Duodenal mucosa (tissue), 2 donors: ENCODE results near the gene MEGF8.
A peak's percentile ranks its signal among the peaks of the same experiment; 100 is the strongest.

Experiments
- H3K27ac ChIP-seq: one replicate; pipeline ENCODE4 v1.7.0; 2013; ENCODE audit warnings: low read depth, low read length
- H3K27me3 ChIP-seq, 2 donors: one replicate each; pipeline ENCODE4 v1.7.0; 2013; ENCODE audit warnings: low read length in 2 of 2, control low read depth in 1 of 2; ENCODE audit not compliant: insufficient read depth in 2 of 2, control insufficient read depth in 1 of 2
- H3K36me3 ChIP-seq, 2 donors: one replicate each; pipeline ENCODE4 v1.7.0; 2013; ENCODE audit warnings: low read length in 2 of 2, control low read depth in 1 of 2; ENCODE audit not compliant: insufficient read depth in 2 of 2, control insufficient read depth in 1 of 2
- H3K4me1 ChIP-seq, 2 donors: one replicate each; pipeline ENCODE4 v1.7.0; 2013; ENCODE audit warnings: low read length in 2 of 2, control low read depth in 1 of 2; ENCODE audit not compliant: insufficient read depth in 2 of 2, control insufficient read depth in 1 of 2
- H3K4me3 ChIP-seq, 2 donors: one replicate each; pipeline ENCODE4 v1.7.0; 2013; ENCODE audit warnings: low read length in 2 of 2, low read depth in 1 of 2
- H3K9ac ChIP-seq, 2 donors: one replicate each; pipeline ENCODE4 v1.7.0; 2013; ENCODE audit warnings: low read length in 2 of 2, low read depth in 1 of 2
- H3K9me3 ChIP-seq, 2 donors: one replicate each; pipeline ENCODE4 v1.7.0; 2013; ENCODE audit warnings: low read length in 2 of 2, control low read depth in 1 of 2; ENCODE audit not compliant: control insufficient read depth in 1 of 2

The MEGF8 gene

GRCh38 chr19:42397263-42398166 is 72.1 kb downstream of the MEGF8 start:
- Histone ChIP-seq H3K4me3 (peak overlapping the region; percentile 79 to 92), H3K9me3 (no peaks in the 10 kb centered on the region), H3K27ac (no peak overlapping the region), H3K27me3 (no peaks in the 10 kb centered on the region), H3K36me3 (no peaks in the 10 kb centered on the region), H3K4me1 (peaks cover 8 to 21% of the 10 kb centered on the region in 2 donors), H3K9ac (peak overlapping the region; percentile 86 to 90)

DNA sequence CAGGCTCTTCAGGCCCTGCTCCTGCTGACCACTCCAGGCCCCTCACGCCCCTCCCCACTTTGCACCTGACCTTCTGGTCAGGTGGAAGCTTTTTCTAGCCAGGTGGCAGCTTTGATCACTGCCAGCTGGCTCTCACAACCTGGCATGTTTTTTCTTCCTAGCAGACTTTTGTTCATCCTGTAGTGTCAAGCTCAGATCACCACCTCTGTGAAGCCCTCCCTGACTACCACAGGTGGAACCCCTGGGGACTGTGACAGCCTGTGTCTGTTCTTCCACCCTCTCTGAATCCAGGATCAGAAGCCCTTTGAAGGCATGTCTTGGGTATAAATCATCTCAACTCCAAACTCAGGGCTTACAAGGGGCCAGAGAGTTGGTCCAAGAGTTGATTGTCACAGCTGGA is 75.0 kb downstream of the MEGF8 start:
- H3K4me1 ChIP-seq, result peaks cover 8 to 21% of the 10 kb centered on the region in 2 donors
- no peaks in the 10 kb centered on the region for H3K9me3 ChIP-seq
- no peaks in the 10 kb centered on the region for H3K36me3 ChIP-seq
- no peak overlapping the region for H3K9ac ChIP-seq
- no peak overlapping the region for H3K4me3 ChIP-seq
- no peak overlapping the region for H3K27ac ChIP-seq
- H3K27me3 ChIP-seq, result no peaks in the 10 kb centered on the region

DNA sequence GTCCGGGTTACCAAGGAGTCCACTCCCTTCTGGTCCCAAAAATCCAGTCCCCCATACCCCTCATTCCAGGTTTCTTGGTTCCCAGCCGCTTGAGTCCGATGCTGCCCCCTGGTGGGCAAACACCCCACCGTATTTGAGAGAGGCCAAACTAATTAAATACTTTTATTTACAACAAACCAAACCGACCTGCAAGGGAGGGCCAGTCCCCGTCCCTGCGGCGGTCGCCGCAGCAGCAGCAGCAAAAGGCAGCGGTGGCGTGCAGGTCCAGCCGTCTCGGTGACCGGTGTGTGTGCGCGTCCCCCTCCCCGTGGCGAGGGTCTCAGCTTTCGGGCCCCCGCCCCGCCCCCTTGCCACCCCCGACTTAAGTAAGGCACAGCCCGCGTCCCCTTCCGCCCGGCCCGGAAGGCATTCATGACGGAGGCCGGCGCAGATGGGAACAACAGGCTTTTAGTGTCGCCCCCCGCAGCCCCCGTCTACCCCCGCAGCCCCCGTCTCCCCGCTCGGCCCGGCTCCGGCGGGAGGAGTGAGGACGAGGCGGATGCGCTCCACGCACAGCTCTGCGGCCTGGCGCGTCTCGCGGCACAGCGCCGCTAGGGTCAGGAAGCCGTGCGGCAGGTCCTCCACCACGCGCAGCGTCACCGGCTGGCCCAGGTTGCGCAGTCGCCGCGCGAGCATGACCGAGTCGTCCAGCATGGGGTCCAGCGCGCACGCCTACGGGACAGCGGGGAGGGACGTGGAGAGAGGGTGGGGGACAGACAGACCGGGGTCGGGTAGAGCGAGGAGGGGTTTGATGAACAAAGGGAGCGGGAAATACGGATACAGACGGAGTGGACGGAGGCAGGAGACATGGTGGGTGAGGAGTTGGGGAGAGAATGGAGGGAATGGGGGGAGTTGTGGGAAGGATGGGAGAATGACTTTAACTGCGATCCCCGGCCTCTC is 76.2 kb downstream of the MEGF8 start:
- Histone ChIP-seq H3K9me3 (no peaks in the 10 kb centered on the region), H3K9ac (peak overlapping the region; percentile 33 to 54), H3K27me3 (no peaks in the 10 kb centered on the region), H3K27ac (no peak overlapping the region), H3K4me1 (peaks cover 8 to 16% of the 10 kb centered on the region in 2 donors), H3K36me3 (peaks cover 0 to 1% of the 10 kb centered on the region in 2 donors), H3K4me3 (peak overlapping the region; percentile 56 to 68)

GRCh38 chr19:42402376-42403116 is 77.1 kb downstream of the MEGF8 start:
- peaks cover 4 to 10% of the 10 kb centered on the region in 2 donors for H3K4me1 ChIP-seq
- H3K36me3 ChIP-seq, result peaks cover 0 to 7% of the 10 kb centered on the region in 2 donors
- no peak overlapping the region for H3K27ac ChIP-seq
- H3K4me3 ChIP-seq, result peak overlapping the region; percentile 56 to 68
- H3K27me3 ChIP-seq, result no peaks in the 10 kb centered on the region
- no peaks in the 10 kb centered on the region for H3K9me3 ChIP-seq
- H3K9ac ChIP-seq, result no peak overlapping the region

- H3K36me3 ChIP-seq, result peaks cover 0 to 14% of the 10 kb centered on the region in 2 donors
- no peak overlapping the region for H3K4me3 ChIP-seq
- no peaks in the 10 kb centered on the region for H3K27me3 ChIP-seq
- H3K9ac ChIP-seq, result no peak overlapping the region
- H3K9me3 ChIP-seq, result no peaks in the 10 kb centered on the region
- H3K27ac ChIP-seq, result no peak overlapping the region
- peaks cover 0 to 5% of the 10 kb centered on the region in 2 donors for H3K4me1 ChIP-seq
These were observed 78.2 kb downstream of the MEGF8 start for GRCh38 chr19:42403586-42403985.

GRCh38 chr19:42406111-42406510 is 80.7 kb downstream of the MEGF8 start:
- H3K9ac ChIP-seq, result no peak overlapping the region
- no peaks in the 10 kb centered on the region for H3K9me3 ChIP-seq
- no peak overlapping the region for H3K4me3 ChIP-seq
- peaks cover 4 to 5% of the 10 kb centered on the region in 2 donors for H3K4me1 ChIP-seq
- H3K36me3 ChIP-seq, result peaks cover 0 to 14% of the 10 kb centered on the region in 2 donors
- no peaks in the 10 kb centered on the region for H3K27me3 ChIP-seq
- no peak overlapping the region for H3K27ac ChIP-seq

GRCh38 chr19:42407085-42407815 is 81.8 kb downstream of the MEGF8 start:
- no peak overlapping the region for H3K4me3 ChIP-seq
- peaks cover 0 to 14% of the 10 kb centered on the region in 2 donors for H3K36me3 ChIP-seq
- no peaks in the 10 kb centered on the region for H3K27me3 ChIP-seq
- no peak overlapping the region for H3K9ac ChIP-seq
- H3K27ac ChIP-seq, result no peak overlapping the region
- H3K4me1 ChIP-seq, result peaks cover 3 to 4% of the 10 kb centered on the region in 2 donors
- no peaks in the 10 kb centered on the region for H3K9me3 ChIP-seq

- no peak overlapping the region for H3K9ac ChIP-seq
- H3K4me3 ChIP-seq, result no peak overlapping the region
These were observed 82.4 kb downstream of the MEGF8 start for GRCh38 chr19:42407816-42408175.

DNA sequence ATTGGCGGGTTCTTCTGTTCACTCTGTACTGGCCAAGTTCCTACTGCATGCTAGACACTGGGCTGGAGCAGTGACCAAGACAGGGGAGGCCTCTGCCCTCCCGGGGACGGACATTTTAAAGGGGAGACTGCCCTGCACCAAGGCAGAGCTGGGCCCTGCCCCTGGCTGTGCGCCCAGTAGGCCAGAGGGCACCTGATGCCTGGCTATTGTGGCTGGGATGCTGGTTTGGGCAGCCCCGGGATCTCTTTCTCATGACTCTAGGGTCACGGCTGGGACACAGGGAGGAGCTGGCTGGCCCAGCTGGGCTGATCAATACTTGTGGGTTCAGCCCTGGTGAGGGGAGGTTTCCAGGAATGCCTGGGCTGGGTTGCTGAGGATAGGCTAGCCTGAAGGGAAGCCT is 84.0 kb downstream of the MEGF8 start:
- no peaks in the 10 kb centered on the region for H3K9me3 ChIP-seq
- H3K4me1 ChIP-seq, result peaks cover 3 to 4% of the 10 kb centered on the region in 2 donors
- no peaks in the 10 kb centered on the region for H3K27me3 ChIP-seq
- H3K9ac ChIP-seq, result no peak overlapping the region
- H3K4me3 ChIP-seq, result no peak overlapping the region
- H3K36me3 ChIP-seq, result peaks cover 0 to 14% of the 10 kb centered on the region in 2 donors
- H3K27ac ChIP-seq, result no peak overlapping the region

More at GRCh38 chr19:42407816-42408175, 82.4 kb downstream of the MEGF8 start:
- H3K4me1 ChIP-seq, result peaks cover 3 to 4% of the 10 kb centered on the region in 2 donors
- H3K36me3 ChIP-seq, result peaks cover 0 to 14% of the 10 kb centered on the region in 2 donors
- no peak overlapping the region for H3K27ac ChIP-seq
- H3K27me3 ChIP-seq, result no peaks in the 10 kb centered on the region
- no peaks in the 10 kb centered on the region for H3K9me3 ChIP-seq
